Stimulated activated CD8-positive, alpha-beta memory T cell treated with anti-CD3 and anti-CD28 coated beads, Interleukin-15, amount 100 ng/mL, for 4 hours (primary cell): Measurements from ENCODE around the gene EXOC4.

Experiments used
- DNase-seq, 2 donors: peaks; one replicate each; pipeline ENCODE4 v3.0.0-alpha.2; 2020; ENCODE audit warnings: low read depth in 2 of 2

The EXOC4 gene

GRCh38 chr7:133572843-133573242, 320.0 kb downstream of the EXOC4 start:
- DNase-seq = no peak

- DNase-seq = no peak
Measured at GRCh38 chr7:133573554-133574265, 320.8 kb downstream of the EXOC4 start.

- DNase-seq = no peak
Measured at GRCh38 chr7:133575726-133576440, 323.0 kb downstream of the EXOC4 start.

- DNase-seq = no peak
Measured at GRCh38 chr7:133576612-133577168, 323.8 kb downstream of the EXOC4 start.

GRCh38 chr7:133582766-133583523, 330.1 kb downstream of the EXOC4 start:
- no peak for DNase-seq

GRCh38 chr7:133583545-133584171, 330.8 kb downstream of the EXOC4 start:
- no peak for DNase-seq

GRCh38 chr7:133584956-133585668, 332.2 kb downstream of the EXOC4 start:
- no peak for DNase-seq

- no peak for DNase-seq
Measured at GRCh38 chr7:133586253-133586652, 333.4 kb downstream of the EXOC4 start.

GRCh38 chr7:133587903-133588302, 335.0 kb downstream of the EXOC4 start:
- no peak for DNase-seq

- no peak for DNase-seq
Measured at GRCh38 chr7:133590795-133591194, 337.9 kb downstream of the EXOC4 start.

- DNase-seq = no peak
Measured at GRCh38 chr7:133591704-133592340, 338.9 kb downstream of the EXOC4 start.

- DNase-seq = no peak
Measured at GRCh38 chr7:133593561-133593960, 340.7 kb downstream of the EXOC4 start.

- DNase-seq = no peak
Measured at GRCh38 chr7:133601617-133602016, 348.7 kb downstream of the EXOC4 start.

- DNase-seq = no peak
Measured at GRCh38 chr7:133602291-133602690, 349.4 kb downstream of the EXOC4 start.

- no peak for DNase-seq
Measured at GRCh38 chr7:133606991-133607390, 354.1 kb downstream of the EXOC4 start.

GRCh38 chr7:133609806-133610205, 356.9 kb downstream of the EXOC4 start:
- DNase-seq = no peak

- DNase-seq = no peak
Measured at GRCh38 chr7:133611955-133612354, 359.1 kb downstream of the EXOC4 start.

- DNase-seq = no peak
Measured at GRCh38 chr7:133613250-133613790, 360.4 kb downstream of the EXOC4 start.

GRCh38 chr7:133614251-133614650, 361.4 kb downstream of the EXOC4 start:
- no peak for DNase-seq

- no peak for DNase-seq
Measured at GRCh38 chr7:133618970-133619369, 366.1 kb downstream of the EXOC4 start.
